Measurements from ENCODE around the gene SCYGR2.

DNA sequence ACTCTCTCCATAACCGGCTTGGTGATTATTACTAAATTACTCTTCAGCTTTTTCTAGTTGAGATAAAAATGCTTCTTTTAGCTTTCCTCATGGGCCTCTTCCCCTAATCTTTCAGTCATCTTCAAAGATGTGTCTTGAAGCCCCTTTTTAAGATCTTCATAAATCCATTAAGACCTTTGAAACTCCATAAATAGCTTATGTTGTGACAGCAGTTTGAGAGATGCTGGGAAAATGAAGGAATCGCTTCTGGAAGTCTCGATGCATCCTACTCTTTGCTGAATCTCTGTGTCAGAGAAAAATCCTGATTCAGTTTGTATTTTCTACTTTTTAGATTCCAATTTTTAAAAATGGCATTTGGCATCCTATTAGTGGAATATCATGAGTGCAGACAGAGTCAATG lies 31.6 kb downstream of the SCYGR2 start:
- TF ChIP-seq POLR2A (IDR thresholded peaks at IDR 0.05): no peak
- TF ChIP-seq, protein P1, sequence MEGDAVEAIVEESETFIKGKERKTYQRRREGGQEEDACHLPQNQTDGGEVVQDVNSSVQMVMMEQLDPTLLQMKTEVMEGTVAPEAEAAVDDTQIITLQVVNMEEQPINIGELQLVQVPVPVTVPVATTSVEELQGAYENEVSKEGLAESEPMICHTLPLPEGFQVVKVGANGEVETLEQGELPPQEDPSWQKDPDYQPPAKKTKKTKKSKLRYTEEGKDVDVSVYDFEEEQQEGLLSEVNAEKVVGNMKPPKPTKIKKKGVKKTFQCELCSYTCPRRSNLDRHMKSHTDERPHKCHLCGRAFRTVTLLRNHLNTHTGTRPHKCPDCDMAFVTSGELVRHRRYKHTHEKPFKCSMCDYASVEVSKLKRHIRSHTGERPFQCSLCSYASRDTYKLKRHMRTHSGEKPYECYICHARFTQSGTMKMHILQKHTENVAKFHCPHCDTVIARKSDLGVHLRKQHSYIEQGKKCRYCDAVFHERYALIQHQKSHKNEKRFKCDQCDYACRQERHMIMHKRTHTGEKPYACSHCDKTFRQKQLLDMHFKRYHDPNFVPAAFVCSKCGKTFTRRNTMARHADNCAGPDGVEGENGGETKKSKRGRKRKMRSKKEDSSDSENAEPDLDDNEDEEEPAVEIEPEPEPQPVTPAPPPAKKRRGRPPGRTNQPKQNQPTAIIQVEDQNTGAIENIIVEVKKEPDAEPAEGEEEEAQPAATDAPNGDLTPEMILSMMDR (IDR thresholded peaks at IDR 0.05): no peak

All from uterus (tissue), 2 donors.